GM21360 (cell line): ENCODE results near the gene PRAME.
"Not testable (repeated sequence)": the region's sequence is repeated elsewhere in the genome, so short reads cannot be mapped to it uniquely, and the experiment has no call there.

Source experiments
- ATAC-seq: cut with Tn5 transposase; IDR thresholded peaks from one replicate; pipeline ENCODE4 v1.9.1; 2021; ENCODE audit warnings: mild to moderate bottlenecking, moderate library complexity; ENCODE audit not compliant: unreplicated experiment

Gene PRAME

GRCh38 chr22:22558972-22559603 is at the start of gene PRAME:
Gene PRAME, minus strand, starts transcription at chr22:22559265. Its CDS starts 2,433 bp downstream, at chr22:22556832.
- no peak for ATAC-seq

- ATAC-seq = not testable (repeated sequence)
Observed at GRCh38 chr22:22608022-22608421, 49.0 kb upstream of the PRAME start.

GRCh38 chr22:22605074-22605404 is 46.0 kb upstream of the PRAME start:
- no peak for ATAC-seq

- no peak for ATAC-seq
Observed at GRCh38 chr22:22604326-22605073, 45.4 kb upstream of the PRAME start.

GRCh38 chr22:22603470-22603947 is 44.4 kb upstream of the PRAME start:
- no peak for ATAC-seq

GRCh38 chr22:22600531-22601261 is 41.6 kb upstream of the PRAME start:
- ATAC-seq = no peak

- ATAC-seq = no peak
Observed at GRCh38 chr22:22599248-22599647, 40.2 kb upstream of the PRAME start.

- no peak for ATAC-seq
Observed at GRCh38 chr22:22598144-22598543, 39.1 kb upstream of the PRAME start.

GRCh38 chr22:22595001-22595835 is 36.2 kb upstream of the PRAME start:
- ATAC-seq = no peak

- ATAC-seq = no peak
Observed at GRCh38 chr22:22593964-22594656, 35.0 kb upstream of the PRAME start.

- ATAC-seq = no peak
Observed at GRCh38 chr22:22593250-22593649, 34.2 kb upstream of the PRAME start.

- no peak for ATAC-seq
Observed at GRCh38 chr22:22591348-22592299, 32.6 kb upstream of the PRAME start.

- ATAC-seq = no peak
Observed at GRCh38 chr22:22590136-22590891, 31.2 kb upstream of the PRAME start.

GRCh38 chr22:22588485-22589164 is 29.6 kb upstream of the PRAME start:
- ATAC-seq = no peak

- no peak for ATAC-seq
Observed at GRCh38 chr22:22587577-22588188, 28.6 kb upstream of the PRAME start.

- ATAC-seq = no peak
Observed at GRCh38 chr22:22584722-22585121, 25.7 kb upstream of the PRAME start.

GRCh38 chr22:22583030-22583429 is 24.0 kb upstream of the PRAME start:
- no peak for ATAC-seq
